Loucy (cell line): ENCODE data around the gene ST6GAL1.

Experiments
- CTCF ChIP-seq: fragments of 200-600 bp; sonication (generic); conservative IDR thresholded peaks from 2 replicates; pipeline ENCODE4 v1.5.1; 2014; ENCODE audit warnings: mild to moderate bottlenecking, antibody characterized with exemption, low read length
- EZH2phosphoT487 ChIP-seq: fragments of 200-600 bp; IDR thresholded peaks from 2 replicates; pipeline ENCODE4 v1.6.1; 2018; ENCODE audit warnings: antibody characterized with exemption, mild to moderate bottlenecking, moderate library complexity, borderline replicate concordance

DNA sequence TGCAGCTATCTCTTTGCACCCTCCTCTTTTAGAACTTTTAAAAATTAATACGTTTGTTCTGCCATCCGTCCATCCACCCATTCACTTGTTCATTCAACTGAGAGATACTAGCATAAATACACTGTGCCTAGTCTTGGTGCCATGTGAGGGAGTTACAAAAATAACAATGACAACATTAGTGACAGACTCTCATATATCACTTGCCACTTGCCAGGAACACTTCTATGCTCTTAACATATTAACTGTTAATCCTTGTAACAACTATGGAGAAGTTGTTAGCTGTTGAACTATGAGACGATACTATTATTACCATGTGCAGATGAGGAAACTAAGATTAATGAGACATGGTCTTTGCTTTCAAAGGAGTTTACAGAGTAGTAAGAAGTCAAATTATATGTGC, 175.4 kb downstream of the ST6GAL1 start:
- TF ChIP-seq CTCF: no peak
- no peak for TF ChIP-seq EZH2phosphoT487
